Mucosa of gallbladder (tissue), 1 donor: ENCODE results near the gene ADIRF. TPM values are rescaled to one million over a fixed set of nuclear protein-coding genes. Genes with fewer than 3 reads are reported as not detected.
"Not testable (repeated sequence)": the region's sequence is repeated elsewhere in the genome, so short reads cannot be mapped to it uniquely, and the experiment has no call there.

Source experiments
- DNase-seq: peaks from one replicate; pipeline ENCODE4 v3.0.0-alpha.2; 2020; ENCODE audit warnings: low spot score
- total RNA-seq: library from RNA; stranded (reverse); gene quantifications from one replicate; pipeline ENCODE4 v1.2.1, GENCODE V29; 2021
- donor health status: DM: no; HTN: no; CAD: no.

The ADIRF gene
- total RNA-seq, 1 donor from 2014 or later: 25.4 TPM

DNA sequence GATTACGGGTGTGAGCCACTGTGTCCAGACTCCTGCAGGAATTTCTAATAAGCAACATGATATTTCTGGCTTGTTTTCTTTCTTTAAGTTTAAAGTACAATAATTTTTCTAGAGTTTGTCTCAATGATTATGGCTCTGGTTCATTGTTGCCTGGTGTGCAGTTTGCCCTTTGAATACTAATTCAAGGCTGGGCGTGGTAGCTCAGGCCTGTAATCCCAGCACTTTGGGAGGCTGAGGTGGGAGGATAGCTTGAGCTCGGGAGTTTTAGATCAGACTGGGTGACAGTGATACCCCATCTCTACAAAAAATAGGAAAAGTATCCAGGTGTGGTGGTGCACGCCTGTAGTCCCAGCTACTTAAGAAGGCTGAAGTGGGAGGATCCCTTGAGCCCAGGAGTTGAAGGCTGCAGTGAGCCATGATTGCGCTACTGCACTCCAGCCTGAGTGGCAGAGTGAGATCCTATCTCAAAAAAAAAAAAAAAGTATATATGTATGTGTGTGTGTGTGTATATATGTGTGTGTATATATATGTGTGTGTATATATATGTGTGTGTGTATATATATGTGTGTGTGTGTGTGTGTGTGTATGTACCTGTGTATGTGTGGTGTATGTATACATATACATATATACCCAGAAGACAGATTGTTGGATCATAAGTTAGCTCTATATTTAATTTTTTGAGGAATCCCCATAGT is 8.2 kb downstream of the ADIRF start:
- DNase-seq: no peak

DNA sequence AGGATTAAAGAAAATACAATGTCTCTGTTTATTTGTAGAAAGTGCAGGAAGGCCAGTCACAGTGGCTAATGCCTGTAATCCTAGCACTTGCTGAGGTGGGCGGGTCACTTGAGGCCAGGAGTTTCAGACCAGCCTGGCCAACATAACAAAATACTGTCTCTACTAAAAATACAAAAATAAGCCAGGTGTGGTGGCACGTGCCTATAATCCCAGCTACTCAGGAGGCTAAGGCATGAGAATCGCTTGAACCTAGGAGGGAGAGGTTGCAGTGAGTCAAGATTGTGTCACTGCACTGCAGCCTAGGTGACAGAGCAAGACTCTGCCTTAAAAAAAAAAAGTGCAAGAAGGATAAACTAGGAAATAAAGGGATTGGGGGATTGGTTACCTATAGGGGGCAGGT is 10.2 kb downstream of the ADIRF start:
- not testable (repeated sequence) for DNase-seq

DNA sequence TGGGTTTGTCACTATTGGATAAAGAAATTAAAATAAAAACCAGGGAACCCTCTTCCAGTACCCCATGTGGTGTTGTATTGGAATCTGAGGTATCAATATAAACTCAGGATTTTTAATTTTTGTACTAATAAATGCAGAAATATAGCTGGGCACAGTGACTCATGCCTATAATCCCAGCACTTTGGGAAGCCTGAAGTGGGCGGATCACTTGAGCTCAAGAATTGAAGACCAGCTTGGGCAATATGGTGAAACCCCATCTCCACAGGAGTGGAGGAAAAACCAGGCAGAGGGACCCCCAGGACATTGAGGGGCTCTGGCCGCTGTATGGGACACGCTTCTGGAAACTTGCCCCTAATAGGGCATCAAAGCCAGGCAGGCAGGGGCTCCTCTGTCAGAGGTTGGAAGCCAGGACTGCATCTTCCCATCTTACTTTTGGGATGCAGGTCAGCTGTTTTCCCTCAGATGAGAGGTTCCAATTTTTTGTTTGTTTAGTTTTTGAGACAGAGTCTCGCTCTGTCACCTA is 11.1 kb downstream of the ADIRF start:
- no peak for DNase-seq

DNA sequence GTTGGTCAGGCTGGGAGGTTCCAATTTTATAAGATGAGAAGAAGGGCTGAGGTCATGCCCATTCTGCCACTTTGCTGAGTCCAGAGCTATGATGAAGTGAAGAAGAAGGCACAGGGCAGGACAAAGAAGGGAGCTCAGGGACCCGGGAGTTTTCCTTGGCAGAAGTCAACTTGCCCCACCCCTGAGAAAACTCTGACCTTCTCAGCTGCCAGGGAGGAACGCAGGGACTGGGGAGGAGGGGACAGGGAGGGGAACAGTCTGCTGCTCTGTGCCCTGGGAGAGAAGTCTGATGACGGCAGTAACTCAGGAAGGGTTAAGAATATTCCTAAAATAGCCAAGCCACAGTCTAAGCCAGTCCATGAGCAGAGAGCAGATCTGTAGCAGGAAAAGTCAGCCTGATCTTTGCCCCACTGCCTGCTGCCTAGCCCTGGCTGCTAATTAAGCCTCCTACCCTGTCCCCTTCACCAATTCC is 11.7 kb downstream of the ADIRF start:
- DNase-seq: no peak

DNA sequence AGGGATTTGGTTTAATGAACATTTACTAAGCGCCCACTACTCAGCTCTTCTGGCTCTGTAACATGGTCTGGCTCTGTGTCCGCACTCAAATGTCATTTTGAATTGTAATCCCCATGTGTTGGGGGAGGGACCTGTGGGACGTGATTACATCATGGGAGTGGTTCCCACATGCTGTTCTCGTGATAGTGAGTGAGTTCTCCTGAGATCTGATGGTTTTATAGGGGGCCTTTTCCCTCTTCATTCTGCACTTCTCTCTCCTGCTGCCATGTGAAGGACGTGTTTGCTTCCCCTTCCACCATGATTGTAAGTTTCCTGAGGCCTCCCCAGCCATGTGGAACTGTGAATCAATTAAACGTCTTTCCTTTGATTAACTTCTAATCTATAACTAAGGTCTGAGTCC is 12.7 kb downstream of the ADIRF start:
- not testable (repeated sequence) for DNase-seq

DNA sequence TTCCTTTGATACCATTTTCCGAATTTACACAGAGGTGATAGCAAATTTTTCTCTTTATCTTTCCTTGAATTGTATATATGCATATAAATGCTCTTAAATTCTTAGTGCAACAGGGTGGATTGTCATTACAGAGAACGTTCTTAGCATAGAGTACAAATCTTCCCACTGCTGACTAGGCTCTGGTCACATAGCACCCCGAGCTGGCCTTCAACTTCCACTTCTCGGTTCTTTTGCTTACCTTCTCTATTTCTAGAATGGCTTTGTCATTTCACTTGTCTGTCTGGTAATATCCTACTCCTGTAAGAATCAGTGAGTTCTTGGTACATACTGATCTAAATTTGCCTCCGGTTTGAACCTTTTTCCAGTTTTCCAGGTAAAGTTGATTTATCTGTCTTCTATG is 13.4 kb downstream of the ADIRF start:
- no peak for DNase-seq

DNA sequence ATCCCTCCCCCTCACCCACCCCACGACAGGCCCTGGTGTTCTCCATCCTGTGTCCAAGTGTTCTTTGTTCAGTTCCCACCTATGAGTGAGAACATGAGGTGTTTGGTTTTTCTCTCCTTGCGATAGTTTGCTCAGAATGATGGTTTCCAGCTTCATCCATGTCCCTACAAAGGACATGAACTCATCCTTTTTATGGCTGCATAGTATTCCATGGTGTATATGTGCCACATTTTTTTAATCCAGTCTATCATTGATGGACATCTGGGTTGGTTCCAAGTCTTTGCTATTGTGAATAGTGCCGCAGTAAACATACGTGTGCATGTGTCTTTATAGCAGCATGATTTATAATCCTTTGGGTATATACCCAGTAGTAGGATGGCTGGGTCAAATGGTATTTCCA is 16.2 kb downstream of the ADIRF start:
- DNase-seq: not testable (repeated sequence)

DNA sequence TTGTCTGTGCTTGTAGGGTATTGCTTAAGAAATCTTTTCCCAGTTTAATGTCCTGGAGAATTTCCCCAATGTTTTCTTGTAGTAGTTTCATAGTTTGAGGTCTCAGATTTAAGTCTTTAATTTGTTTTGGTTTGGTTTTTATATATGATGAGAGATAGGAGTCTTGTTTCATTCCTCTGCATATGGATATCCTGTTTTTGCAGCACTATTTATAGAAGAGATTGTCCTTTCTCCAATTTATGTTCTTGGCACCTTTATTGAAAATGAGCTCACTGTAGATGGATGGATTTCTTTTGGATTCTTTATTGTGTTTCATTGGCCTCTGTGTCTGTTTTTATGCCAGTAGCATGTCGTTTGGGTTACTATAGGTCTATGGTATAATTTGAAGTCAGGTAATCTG is 20.2 kb downstream of the ADIRF start:
- DNase-seq: no peak

DNA sequence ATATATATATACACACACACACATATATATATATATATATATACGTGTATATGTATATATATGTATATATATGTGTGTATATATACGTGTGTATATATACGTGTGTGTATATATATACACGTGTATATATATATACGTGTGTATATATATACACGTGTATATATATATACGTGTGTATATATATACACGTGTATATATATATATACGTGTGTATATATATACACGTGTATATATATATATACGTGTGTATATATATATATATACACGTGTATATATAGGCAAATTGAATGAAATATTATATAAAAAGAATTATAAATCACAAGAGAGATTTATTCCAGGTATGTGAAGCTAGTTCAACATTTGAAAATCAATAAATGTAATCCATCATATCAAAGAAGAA is 23.1 kb downstream of the ADIRF start:
- DNase-seq: not testable (repeated sequence)

DNA sequence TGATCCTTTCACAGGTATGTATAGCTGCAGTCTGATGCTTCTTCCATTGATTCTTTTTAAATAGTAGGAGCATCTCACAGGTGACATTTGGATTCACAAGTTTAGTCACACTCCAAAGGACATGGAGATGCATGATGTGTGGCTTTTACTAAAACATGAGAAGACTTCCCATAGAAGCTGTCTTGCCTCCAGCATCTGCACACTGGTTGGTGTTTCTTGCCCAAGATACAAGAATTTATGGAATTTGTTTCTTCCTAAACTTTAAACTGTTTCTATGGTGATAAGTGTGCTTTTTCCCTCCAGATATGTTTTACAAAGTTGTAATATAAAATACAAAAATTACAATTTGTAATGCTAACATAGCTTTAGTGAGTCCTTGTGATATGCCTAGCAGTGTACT is 24.2 kb downstream of the ADIRF start:
- no peak for DNase-seq

DNA sequence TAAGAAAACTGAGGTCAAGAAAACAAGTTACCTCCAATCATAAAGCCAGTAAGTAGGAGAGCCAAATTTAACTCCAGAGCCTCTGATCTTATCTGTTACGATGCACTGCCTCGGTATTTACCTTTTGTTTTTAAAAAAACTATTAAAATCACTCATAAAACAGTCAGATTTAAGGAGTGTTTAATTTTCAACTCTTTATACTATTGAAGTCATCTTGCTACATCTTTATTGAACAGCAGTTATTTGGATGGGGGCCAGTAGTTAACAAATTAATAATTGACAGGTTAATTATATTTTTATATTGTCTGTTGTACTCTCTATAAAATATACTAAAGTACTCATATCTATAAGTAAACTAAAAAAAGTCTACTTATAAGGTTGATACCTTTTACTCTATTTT is 24.6 kb downstream of the ADIRF start:
- DNase-seq: no peak

DNA sequence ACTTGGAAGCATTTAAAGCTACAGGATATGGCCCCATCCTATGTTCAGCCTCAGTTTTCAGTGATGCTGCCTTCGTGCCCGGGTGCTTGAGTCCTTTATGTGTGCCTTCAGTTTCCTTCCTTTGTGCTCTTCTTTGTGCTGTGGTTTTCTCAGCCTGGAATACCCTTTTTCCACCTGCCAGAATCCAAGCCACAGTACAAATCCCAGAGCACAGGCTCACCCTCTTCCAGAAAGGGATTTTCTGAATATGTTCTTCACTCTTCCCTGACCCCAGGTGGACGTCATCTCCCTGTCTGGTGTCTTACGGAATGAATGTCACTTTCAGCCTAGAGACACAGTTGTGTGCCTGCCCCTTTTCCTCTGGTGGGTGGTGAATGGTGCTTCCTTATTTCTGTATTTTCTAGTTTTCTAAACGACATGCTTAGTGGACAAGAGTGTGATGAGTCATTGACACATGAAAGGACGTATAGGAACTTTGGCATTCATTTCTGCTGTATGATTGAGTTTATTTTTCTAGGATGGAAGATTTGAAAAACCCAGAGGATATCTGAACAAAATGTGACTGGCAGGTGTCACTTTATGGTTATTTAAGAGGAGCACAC is 31.6 kb downstream of the ADIRF start:
- DNase-seq: not testable (repeated sequence)

DNA sequence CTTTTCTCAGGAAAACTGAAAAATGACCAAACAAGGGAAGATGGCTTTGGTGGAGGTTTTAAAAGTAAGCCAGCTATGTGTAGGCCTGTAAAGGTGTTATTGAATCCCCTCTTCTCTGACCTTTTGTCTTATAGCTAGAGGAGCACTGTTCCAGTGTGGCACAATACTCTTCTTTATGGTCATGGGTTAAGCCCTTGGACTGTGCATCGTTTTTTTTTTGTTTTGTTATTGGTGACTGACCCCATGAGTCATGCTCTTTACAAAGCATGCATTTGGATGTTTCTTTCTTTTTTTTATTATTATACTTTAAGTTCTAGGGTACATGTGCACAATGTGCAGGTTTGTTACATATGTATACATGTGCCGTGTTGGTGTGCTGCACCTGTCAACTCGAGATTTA is 32.2 kb downstream of the ADIRF start:
- DNase-seq: no peak

DNA sequence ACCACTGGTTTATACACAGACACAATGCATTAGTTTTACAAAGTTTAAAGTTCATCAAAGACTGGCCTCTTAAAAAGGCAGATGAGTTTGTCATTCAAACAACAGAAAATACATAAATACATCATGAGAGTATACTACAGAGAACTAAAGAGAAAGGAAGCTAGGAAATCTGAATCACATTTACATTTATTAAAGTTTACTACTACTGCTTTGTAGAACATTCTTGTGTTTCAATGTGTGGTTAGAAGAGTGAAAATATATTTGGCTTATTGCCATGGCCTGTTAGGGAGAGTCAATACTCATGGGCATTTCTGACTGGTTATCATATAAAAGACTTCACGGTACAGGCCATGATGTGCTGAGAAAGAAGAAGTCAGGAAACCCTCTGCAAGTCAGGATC is 38.8 kb downstream of the ADIRF start:
- not testable (repeated sequence) for DNase-seq

DNA sequence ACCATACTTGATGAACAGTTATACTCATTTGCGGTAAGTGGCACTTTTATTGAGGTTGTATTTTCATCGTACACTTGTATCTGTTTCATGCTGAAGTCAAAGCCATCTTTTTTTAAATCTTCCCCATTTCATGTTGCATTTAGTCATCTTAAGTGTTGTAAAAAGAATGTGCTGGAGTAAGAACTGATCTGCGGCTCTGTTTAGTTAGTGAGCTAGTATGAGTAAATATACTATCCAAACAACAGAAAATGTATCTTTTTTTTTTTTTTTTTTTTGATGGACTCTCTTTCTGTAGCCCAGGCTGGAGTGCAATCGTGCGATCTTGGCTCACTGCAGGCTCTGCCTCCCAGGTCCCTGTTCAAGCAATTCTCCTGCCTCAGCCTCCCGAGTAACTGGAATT is 39.4 kb downstream of the ADIRF start:
- DNase-seq: not testable (repeated sequence)

DNA sequence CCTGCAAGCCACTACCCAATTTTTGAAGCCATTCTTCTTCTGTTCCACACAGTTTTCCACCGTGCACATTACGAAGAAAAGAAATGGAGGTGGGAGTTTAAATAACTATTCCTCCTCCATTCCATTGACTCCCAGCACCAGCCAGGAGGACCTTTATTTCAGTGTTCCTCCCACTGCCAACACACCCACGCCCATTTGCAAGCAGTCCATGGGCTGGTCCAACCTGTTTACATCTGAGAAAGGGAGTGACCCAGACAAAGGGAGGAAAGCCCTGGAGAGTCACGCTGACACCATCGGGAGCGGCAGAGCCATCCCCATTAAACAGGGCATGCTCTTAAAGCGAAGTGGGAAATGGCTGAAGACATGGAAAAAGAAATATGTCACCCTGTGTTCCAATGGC is 40.0 kb downstream of the ADIRF start:
- DNase-seq: not testable (repeated sequence)

DNA sequence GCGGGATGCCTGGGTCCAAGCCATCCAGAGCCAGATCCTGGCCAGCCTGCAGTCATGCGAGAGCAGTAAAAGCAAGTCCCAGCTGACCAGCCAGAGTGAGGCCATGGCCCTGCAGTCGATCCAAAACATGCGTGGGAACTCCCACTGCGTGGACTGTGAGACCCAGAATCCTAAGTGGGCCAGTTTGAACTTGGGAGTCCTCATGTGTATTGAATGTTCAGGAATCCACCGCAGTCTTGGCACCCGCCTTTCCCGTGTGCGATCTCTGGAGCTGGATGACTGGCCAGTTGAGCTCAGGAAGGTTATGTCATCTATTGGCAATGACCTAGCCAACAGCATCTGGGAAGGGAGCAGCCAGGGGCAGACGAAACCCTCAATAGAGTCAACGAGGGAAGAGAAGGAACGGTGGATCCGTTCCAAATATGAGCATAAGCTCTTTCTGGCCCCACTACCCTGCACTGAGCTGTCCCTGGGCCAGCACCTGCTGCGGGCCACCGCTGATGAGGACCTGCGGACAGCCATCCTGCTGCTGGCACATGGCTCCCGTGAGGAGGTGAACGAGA is 40.9 kb downstream of the ADIRF start:
- DNase-seq: not testable (repeated sequence)

DNA sequence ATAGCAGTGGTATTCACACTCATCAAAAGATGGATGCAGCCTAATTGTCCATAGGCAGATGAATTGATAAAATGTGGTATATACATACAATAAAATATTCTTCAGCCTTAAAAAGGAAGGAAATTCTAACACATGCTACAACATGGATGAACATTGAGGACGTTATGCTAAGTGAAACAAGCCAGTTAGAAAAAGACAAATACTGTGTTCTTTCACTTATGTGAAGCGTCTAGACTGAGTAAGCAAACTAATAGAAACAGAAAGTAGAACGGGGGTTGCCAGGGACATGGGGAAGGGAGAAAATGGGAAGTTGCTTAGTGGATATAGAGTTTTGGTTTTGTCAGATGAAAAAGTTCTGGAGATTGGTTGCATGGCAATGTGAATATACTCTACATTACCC is 45.2 kb downstream of the ADIRF start:
- DNase-seq: not testable (repeated sequence)

DNA sequence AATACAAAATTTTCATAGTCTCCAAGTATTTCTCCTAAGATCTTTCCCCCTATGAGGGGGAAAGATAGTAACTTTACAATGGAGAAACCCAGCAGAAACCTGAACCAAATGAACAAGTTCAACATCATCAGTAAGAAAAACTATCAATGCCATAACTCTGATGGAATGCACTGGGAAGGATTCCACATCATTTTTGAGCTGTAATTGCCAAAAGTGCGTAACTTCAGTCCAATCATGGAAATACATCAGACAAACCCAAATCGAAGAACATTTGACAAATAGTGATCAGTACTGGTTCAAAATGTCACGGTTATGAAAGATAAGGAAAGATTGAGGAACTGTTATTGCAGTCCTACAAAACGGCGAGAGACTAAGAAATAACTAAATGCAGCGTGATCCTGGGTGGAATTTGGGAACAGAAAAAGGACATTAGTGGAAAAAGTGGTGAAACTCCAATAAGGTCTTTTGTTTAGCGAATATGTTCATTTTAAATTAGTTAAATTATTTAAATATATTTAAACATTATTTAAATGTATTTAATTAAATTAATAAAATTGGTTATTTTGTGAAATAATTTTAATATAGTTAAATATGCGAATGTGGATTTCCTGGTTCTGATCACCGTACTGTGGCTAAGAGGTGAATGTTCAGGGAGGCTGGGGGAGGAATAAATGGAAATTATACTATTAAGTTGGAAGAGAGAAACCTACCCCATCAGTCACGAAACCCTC is 46.9 kb downstream of the ADIRF start:
- DNase-seq: not testable (repeated sequence)

DNA sequence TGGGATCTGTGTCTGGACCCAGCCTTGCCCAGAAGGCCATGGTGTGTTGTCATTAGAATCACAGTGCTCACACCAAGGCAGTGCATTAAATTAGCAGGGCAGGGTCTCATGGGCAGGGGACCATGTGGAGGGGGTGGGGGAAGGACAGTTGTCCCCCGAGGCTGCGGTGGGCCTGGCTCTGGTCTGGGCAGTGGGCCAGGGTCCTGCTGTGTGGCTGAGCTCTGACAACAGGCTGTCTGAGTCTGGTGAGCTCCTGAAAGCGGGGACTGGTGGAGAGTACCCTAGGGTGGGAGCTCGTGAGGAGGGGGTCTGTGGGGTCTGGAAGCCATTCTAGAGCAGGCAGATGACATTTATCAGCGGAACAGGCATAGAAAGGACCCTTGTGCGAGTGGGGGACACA is 49.8 kb downstream of the ADIRF start:
- DNase-seq: not testable (repeated sequence)

DNA sequence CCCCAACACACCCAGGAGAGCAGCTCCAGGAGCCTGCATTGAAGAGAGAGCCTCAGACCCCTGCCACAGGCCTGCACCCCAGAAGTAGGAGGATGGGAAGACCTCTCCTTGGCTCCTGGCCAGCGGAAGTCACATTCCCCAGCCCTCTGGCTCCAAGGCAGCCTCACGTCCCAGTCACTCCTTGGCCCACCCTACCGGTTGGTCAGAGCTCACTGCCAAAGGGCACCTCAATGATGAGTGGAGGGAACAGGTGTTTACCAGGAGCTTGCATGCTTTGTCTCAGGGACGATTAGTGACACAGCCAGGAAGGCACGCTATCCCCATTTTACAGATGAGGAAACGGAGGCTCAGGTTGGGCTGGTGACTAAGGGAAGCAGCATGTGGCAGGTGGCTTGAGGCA is 50.8 kb downstream of the ADIRF start:
- DNase-seq: not testable (repeated sequence)

DNA sequence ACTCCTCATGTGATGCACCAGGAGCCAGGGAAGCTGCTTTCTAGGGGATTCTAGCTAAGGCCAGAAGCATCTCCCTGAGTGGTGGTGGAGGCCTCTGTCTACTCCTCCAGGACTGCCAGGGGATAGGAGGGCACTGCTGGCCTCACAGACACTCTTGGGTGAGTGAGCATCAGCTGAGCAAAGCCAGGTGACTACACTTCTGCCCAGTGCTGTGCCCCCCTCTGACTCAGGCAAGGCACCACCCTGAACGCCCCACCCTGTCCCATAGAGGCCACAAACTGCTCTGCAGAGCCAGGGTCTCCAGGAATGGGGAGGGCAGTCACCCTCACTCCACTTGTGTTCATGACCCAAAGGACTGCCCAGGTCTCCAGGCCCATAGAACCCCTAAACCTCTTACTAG is 51.2 kb downstream of the ADIRF start:
- not testable (repeated sequence) for DNase-seq
